ENCODE measurements around the gene NR1D2. TPM values are rescaled to one million over a fixed set of nuclear protein-coding genes. Genes with fewer than 3 reads are reported as not detected.

NR1D2 gene
- total RNA-seq, 1 donor, result 10.8 TPM

DNA sequence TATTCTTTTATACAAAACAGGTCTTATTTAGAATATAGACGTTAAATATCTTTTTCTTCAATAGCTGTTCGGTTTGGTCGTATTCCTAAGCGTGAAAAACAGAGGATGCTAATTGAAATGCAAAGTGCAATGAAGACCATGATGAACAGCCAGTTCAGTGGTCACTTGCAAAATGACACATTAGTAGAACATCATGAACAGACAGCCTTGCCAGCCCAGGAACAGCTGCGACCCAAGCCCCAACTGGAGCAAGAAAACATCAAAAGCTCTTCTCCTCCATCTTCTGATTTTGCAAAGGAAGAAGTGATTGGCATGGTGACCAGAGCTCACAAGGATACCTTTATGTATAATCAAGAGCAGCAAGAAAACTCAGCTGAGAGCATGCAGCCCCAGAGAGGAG lies 16.8 kb downstream of the NR1D2 start:
- DNase-seq (ENCODE audit: low read depth in 2 of 3, low spot score in 2 of 3), result no peak

DNA sequence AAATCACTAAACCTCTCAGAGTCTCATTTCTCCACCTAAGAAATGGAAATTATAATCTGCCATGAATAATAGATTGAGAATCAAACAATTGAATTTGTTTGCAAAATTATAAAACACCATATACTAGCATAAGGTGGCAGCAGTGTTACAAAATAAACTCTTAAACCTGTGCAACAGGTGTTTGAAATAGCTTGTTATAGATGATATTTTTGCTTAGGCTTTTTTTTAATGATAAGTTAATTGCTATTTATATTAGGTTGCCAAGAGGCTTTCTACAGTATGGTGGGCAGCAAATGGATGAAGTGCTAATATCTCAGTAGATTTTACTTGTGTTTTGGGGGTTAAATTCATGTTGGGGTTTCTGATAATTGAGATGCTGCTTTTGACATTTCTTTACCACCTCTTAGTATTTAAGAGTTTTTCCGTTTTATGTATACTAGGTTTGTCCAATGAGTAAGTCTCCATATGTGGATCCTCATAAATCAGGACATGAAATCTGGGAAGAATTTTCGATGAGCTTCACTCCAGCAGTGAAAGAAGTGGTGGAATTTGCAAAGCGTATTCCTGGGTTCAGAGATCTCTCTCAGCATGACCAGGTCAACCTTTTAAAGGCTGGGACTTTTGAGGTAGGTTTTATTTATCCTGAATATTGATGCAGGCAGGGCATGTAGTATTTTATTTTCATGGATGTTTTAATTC lies 19.6 kb downstream of the NR1D2 start:
- no peak for DNase-seq (ENCODE audit: low read depth in 2 of 3, low spot score in 2 of 3)

DNA sequence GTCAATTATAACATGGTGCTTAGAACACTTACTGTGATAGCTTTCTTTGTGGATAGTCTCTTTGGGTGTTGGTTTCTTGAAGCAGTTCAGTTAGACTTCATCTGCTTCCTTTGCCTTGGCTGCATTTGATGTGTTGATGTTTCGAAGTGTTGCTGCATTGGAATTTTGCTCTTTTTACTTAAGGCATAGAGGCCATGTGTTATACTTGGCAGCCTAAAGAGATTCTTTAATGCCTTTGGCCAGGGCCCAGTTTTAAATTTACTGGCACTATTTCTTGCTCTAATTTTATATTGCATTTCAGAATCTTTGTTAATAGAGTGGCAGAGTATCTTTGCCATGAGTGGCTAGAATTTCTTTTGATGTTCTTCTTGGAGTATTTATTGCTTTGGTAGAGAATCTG lies 21.2 kb downstream of the NR1D2 start:
- DNase-seq (ENCODE audit: low read depth in 2 of 3, low spot score in 2 of 3), result no peak

DNA sequence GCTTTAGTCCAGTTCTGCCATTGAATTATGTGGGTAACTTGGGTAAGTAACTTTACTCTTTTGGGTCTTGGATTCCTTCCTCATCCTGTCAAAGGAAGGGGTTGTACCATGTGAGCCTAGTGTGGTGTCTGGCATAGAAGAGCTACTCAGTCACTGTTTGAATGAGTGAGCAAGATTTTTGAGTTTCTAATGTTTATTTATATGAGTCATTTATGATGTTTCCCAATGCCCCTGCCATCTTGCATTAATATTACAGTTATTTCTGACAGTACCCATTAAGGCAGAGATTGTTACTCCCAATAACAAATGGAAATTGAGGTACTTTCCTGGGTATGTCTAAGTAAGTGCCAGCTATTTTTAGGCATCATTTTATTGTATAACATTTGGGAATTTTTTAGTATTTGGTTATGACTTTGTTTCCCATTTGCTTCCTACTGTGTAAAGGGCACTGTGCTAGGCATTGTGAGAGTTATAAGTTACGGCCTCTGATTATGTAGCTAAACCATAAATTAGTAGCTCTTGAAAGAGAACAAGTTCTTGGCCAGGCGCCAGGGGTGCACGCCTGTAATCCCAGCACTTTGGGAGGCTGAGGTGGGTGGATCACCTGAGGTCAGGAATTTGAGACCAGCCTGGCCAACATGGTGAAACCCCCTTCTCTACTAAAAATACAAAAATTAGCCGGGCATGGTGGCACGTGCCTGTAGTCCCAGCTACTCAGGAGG lies 23.5 kb downstream of the NR1D2 start:
- DNase-seq (ENCODE audit: low read depth in 2 of 3, low spot score in 2 of 3), result no peak

DNA sequence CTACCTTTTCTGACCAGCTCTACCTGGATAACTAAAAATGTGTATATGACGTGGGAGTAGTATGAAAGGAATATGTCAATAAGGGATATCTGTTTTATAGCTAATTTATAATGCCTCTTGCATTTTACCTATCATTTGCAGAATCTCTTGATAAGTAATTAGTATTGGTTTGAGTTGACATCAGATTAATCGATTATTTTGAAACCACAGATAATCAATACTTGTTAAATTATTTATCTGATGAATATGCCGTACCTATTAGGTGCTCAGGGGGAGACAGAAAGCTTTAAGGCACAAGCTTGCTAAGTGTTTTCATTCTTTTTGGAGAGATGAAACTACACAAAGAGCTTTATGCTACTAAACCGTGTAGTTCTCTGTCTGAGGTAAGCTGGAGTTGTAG lies 24.3 kb downstream of the NR1D2 start:
- no peak for DNase-seq (ENCODE audit: low read depth in 2 of 3, low spot score in 2 of 3)

DNA sequence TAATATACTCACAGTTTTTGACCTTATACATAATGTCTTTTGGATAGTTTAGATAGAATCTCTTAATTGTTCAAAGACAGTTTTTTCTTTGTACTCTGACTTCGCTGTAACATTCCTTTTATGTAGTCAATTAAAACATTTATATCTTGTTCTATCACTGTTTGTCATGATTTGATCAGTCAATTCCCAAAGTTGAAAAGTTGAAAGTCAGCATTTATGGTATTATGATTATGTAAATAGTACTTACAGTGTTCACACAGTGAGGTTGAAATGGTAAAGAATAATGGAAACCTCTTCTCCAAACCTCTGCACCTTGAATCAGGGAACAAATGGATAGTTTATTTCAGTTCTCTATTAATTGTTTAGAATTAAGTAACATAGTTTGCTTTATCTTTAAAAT lies 26.6 kb downstream of the NR1D2 start:
- no peak for DNase-seq (ENCODE audit: low read depth in 2 of 3, low spot score in 2 of 3)

DNA sequence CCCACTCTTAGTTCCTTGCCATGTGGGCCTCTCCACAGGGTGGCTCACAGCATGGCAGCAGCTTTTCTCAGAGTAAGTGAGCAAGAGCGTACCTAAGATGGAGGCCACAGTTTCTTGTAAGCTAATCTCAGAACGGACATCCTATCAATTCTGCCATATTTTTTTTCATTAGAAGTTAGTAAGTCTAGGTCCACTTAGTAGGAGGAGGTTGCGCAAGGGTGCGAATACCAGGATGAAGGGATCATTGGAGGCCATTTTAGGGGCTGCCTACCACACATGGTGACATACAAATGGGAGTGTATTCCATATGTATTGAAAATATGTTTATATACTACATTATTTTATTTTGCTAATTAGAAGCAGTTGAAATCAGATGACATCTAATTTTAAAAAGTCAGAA lies 31.5 kb downstream of the NR1D2 start:
- DNase-seq (ENCODE audit: low read depth in 2 of 3, low spot score in 2 of 3), result no peak

DNA sequence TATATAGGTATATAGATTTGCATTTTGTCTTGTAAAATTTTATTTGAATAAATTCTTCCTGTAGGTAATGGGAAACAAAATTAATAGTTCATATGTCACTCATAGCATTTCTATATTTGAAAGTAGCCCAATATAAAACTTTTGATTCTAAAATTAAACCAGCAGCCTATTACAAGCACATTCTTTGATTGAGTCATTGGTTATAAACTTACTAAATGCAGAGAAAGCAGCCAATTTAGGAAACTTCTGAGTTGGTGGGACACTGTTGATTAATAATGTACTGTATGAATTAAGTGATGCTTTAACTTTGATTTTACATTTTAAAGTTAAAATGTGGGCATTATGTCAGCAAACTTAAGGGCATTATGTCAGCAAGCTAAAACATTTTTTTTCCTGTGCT lies 34.5 kb downstream of the NR1D2 start:
- no peak for DNase-seq (ENCODE audit: low read depth in 2 of 3, low spot score in 2 of 3)

DNA sequence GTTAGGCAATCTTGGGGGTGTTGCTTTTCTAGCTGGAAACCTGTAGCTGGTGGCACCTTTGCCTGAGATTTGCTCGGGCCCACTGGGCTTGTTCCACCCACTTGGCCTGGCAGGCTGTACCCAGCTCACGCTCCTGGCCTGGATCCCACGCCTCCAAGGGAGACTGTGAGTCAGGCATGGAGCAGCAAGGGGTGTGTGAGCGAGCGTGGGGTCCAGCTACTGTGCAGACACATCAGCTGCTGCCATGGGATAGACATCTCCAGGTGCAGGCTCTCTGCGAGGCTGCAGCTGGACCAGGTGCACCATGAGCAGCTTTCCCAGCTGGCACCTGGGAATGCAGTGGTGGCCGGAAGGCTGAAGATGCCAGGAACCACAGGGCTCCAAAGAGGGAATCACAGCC lies 36.0 kb downstream of the NR1D2 start:
- no peak for DNase-seq (ENCODE audit: low read depth in 2 of 3, low spot score in 2 of 3)

DNA sequence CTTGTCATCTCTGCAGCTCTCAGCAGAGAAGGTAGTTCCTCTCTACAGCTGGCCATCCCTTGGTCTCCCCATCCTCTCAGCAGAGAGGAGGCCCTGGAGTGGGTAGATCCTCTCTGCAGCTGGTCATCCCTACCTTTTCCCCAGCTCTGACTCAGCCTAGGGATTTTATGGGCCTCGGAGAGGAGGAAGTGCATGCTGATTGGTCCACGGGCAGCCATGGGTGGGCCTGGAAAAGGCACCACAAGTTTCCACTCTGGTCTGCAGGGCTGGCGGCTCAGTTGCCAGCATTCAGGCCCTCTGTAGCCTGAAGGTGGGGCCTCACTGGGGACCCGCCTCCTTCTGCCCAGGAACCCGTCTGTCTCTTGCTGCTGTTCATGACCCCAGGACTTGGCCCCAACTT lies 36.9 kb downstream of the NR1D2 start:
- DNase-seq (ENCODE audit: low read depth in 2 of 3, low spot score in 2 of 3), result no peak

DNA sequence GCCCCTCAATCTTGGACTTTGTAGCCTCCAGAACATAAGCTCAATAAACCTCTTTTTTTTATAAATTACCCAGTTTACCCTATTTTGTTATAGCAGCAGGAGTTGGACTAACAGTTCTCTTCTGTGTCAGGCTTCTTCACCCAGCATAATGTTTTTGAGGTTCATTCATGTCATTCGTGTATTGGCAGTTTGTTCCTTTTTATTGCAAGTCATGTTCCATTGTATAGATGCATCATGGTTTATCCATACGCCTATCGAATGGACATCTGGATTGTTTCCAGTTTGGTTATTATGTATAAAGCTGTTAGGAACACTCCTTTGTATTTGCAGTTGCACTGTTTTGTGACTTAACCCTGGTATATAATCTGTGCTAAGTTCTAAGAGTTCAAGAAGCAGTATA lies 39.8 kb downstream of the NR1D2 start:
- DNase-seq (ENCODE audit: low read depth in 2 of 3, low spot score in 2 of 3), result no peak

DNA sequence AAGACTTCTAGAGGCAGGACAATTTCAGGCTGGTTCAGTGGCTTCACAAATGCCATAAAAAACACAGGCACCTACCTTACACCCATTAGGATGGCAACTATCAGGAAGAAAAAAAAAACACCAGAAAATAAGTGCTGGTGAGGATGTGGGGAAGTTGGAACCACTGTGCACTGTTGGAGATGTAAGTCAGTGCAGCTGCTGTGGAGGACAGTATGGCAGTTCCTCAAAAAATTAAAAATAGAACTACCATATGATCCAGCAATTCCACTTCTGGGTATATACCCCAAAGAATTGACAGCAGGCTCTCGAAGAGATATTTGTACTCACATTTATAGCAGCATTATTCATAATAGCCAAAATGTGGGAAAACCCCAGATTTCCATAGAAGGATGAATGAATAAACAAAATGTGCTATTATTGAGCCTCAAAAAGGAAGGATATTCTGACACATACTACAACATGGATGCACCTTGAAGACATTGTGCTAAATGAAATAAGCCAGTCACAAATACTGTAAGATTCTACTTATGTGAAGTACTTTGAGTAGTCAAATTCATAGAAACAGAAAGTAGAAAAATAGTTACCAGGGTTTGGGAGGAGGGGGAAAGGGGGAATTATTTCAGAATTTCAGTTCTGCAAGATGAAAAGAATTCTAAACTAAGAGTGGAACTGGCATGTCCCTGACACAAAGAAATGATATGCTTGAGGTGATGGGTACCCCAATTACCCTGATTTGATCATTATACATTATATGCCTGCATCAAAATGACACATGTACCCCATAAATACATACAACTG lies 40.9 kb downstream of the NR1D2 start:
- no peak for DNase-seq (ENCODE audit: low read depth in 2 of 3, low spot score in 2 of 3)

DNA sequence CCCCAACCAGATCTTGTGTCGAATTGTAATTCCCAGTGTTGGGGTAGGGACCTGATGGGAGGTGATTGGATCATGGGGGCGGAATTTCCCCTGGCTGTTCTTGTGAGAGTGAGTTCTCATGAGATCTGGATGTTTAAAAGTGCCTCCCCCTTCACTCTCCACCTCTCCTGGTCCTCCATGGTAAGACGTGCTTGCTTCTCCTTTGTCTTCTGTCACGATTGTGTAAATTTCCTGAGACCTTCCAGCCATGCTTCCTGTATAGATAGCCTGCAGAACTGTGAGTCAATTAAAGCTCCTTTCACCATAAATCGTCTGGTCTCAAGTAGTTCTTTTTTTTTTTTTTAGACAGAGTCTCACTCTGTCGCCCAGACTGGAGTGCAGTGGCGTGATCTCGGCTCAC lies 42.3 kb downstream of the NR1D2 start:
- DNase-seq (ENCODE audit: low read depth in 2 of 3, low spot score in 2 of 3), result peak in 1 of 3 donors; percentile 33

DNA sequence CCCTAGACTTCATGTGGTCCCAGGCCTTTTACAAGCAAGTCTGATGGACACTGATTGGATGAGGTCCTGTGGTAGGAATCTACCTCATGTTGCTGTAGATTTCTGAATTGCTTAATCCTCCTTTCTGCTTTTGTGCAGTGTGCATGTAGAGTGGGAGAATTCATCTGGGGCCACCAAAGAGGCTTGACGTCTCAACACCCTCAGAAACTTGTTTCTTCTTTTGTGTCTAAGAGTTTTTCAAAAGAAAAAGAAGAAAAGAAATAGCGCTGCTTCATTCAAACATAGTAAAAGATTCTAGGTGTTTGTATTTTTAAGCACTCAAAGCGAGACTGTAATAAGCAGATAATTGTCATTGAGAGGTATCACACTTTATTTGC lies 46.2 kb downstream of the NR1D2 start:
- DNase-seq (ENCODE audit: low read depth in 2 of 3, low spot score in 2 of 3), result no peak

DNA sequence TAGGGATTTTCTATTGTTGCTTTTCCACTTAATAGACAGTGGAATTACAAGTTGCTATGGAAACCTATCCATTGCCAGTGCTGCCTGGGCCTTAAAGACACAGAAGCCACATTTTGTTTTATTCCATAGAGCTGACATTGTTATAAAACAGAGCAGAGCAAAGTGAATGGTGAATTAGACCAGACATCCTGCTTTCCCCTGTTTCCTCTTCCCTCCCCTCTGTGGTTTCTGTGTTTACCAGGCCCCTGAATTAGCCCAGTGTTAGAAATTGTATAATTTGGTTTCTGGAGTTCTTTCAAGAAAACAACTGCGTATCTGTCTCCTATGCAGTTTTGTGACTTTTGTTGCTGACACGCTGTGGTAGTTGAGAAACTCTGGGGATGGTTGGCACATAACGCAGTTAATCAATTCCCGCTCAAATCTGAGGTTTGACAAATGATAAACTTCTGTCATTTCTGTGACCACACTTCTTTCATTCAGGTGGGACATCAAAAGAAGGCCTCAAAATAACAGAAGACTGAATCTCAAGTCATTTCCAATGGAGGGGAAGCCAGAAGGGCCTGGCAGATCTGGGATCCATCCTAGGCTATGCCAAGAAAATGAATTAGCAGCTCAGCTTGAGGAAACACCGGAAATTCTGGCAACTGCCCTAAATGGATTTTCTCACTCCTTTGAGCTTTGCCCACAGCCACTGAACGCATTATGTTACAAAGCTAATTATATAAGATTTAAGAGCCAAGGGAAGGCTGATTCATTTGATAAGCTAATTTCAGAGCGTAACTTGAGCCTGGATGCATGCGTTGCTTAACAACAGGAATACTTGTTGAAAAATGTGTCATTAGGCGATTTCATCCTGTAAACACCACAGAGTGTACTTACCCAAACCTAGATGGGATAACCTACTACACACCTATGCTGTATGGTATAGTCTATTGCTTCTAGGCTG lies 46.9 kb downstream of the NR1D2 start:
- DNase-seq (ENCODE audit: low read depth in 2 of 3, low spot score in 2 of 3), result peak in 2 of 3 donors; percentile 38 to 68

DNA sequence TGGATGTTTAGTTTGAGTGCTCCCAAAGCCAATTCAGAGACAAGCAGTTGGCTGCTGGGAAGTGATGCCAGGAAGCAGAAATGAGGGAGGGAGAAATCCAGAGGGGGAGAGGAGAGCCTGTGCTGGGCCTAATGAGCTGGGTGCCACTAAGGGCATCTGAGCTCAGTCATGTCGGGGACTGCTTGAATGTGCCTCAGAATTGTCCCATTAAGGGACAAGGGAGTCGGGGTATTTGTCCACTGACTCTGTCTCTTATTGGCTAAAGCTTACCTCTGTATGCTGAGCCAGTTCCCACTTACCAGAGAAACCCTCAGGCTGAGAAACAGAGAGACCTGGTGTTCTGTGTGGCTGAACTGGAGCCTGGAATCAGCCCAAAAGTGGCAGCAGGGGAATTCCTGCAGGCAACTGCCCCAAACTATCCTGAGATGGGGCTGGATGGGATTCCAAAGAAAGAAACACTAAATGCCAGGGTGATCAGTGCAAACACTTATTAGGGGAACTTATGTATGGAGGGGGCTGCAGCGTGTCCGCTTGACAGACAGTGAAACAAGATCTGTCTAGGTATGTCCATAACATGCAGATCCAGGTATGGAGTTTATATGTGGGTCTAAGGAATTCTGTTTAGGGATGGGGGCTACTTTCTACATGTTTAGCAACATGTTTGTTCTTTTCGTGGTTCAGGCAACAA lies 48.6 kb downstream of the NR1D2 start:
- no peak for DNase-seq (ENCODE audit: low read depth in 2 of 3, low spot score in 2 of 3)

DNA sequence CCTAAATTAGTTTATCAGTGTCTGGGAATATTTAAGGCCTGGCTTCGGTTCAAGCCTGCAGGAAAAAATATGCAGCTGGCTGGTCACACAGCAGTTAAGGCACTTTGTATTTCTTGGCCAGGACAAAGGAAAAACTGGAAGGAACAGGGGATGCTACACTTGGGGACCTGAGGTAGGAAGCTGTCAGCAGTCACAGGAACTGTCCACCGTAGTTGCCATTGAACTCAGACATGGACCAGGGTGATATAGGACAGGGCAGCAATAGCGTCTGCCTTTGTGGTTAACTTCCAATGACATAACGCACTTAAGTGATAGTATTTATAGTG lies 49.1 kb downstream of the NR1D2 start:
- DNase-seq (ENCODE audit: low read depth in 2 of 3, low spot score in 2 of 3), result no peak

DNA sequence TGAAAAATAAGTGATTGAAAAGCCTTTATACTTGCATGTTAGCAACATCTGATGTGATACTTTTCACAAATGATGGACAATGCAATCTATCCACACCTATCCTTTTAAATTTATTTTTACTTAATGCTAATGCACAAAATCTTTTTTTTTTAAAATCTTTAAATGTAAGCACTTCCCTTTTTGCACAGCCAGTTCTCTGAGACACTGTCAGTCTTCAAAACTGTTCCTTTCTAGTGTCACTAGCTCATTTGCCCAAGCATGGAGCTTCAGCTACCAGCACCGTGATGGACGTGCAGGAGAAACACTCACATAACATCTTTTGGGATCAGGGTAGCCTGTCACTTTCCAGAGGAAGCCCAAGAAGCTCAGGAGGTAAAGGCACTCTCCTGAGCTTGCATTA lies 50.1 kb downstream of the NR1D2 start:
- peak in 1 of 3 donors; percentile 43 for DNase-seq (ENCODE audit: low read depth in 2 of 3, low spot score in 2 of 3)

DNA sequence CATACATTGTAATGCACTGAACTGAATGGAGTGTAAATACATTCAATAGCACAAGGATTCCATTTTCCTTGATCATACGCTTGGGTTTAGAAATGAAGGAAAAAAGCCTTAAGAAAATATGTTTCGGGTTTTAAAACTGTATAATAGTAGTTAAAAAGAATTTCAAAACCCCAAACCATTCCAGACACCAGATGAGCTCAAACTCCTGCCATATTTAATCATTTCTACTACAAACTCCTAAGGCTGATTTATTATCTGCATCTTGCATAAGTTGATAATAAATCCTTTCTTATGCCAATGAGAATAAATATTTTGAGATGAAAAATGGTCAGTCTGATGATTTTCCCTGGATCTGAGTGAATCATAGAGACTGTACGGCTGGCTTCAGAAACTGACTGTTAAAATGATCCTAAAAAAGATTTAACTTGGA lies 51.0 kb downstream of the NR1D2 start:
- no peak for DNase-seq (ENCODE audit: low read depth in 2 of 3, low spot score in 2 of 3)

DNA sequence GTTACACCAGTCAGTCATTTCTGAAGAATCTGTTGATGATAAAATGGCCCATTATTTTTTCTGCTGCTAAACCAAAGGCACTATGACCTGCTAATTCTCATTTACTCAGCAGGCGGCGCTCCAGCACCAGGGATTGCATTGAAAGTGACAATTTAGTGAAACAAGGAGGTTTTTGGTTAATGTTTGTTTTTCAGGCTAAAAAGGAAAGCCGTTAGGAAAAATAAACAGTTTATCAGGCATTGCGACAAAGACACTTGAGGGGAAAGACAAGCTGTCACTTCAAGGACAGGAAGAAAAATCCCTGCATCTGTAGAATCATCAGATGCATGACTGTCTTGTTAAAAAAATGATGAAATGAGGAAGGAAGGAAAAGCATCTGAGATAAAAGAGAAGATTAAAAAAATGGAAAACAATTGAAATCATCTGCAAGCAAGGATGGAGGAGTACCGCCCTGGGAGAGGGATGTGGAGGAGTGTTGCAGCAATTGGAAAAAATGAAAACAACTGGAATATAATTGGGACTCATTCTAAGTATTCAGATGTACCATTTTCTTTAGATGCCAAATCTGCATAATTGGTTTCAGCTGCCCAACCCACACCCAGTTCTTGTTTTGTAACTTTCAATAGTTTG lies 54.0 kb downstream of the NR1D2 start:
- DNase-seq (ENCODE audit: low read depth in 2 of 3, low spot score in 2 of 3), result peak in 2 of 3 donors; percentile 53 to 84
